Mucosa of rectum (tissue), 2 donors: ENCODE results near the gene CEACAM19.
"Not testable (repeated sequence)": the region's sequence is repeated elsewhere in the genome, so short reads cannot be mapped to it uniquely, and the experiment has no call there.

Source experiments
- H3K27ac ChIP-seq, 2 donors: one replicate each; pipeline ENCODE4 v1.7.0; 2013; ENCODE audit warnings: inconsistent platforms in 2 of 2, low read depth in 2 of 2, low read length in 2 of 2
- H3K27me3 ChIP-seq, 2 donors: one replicate each; pipeline ENCODE4 v1.7.0; 2013; ENCODE audit warnings: low read length in 2 of 2; ENCODE audit not compliant: control insufficient read depth in 2 of 2, insufficient read depth in 2 of 2
- H3K36me3 ChIP-seq, 2 donors: one replicate each; pipeline ENCODE4 v1.7.0; 2013; ENCODE audit warnings: low read length in 2 of 2; ENCODE audit not compliant: control insufficient read depth in 2 of 2, insufficient read depth in 2 of 2
- H3K4me1 ChIP-seq, 2 donors: one replicate each; pipeline ENCODE4 v1.7.0; 2013; ENCODE audit warnings: low read length in 2 of 2, mild to moderate bottlenecking in 1 of 2; ENCODE audit not compliant: control insufficient read depth in 2 of 2, insufficient read depth in 2 of 2
- H3K4me3 ChIP-seq, 2 donors: one replicate each; pipeline ENCODE4 v1.7.0; 2013; ENCODE audit warnings: low read length in 2 of 2
- H3K9ac ChIP-seq, 2 donors: one replicate each; pipeline ENCODE4 v1.7.0; 2013; ENCODE audit warnings: low read length in 2 of 2, low read depth in 1 of 2, mild to moderate bottlenecking in 1 of 2
- H3K9me3 ChIP-seq, 2 donors: one replicate each; pipeline ENCODE4 v1.7.0; 2013; ENCODE audit warnings: low read length in 2 of 2; ENCODE audit not compliant: control insufficient read depth in 2 of 2
- donor health status: healthy.
- donor health status: Normal muscosa, but diverticular disease.

CEACAM19 gene, protein sequence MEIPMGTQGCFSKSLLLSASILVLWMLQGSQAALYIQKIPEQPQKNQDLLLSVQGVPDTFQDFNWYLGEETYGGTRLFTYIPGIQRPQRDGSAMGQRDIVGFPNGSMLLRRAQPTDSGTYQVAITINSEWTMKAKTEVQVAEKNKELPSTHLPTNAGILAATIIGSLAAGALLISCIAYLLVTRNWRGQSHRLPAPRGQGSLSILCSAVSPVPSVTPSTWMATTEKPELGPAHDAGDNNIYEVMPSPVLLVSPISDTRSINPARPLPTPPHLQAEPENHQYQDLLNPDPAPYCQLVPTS

DNA sequence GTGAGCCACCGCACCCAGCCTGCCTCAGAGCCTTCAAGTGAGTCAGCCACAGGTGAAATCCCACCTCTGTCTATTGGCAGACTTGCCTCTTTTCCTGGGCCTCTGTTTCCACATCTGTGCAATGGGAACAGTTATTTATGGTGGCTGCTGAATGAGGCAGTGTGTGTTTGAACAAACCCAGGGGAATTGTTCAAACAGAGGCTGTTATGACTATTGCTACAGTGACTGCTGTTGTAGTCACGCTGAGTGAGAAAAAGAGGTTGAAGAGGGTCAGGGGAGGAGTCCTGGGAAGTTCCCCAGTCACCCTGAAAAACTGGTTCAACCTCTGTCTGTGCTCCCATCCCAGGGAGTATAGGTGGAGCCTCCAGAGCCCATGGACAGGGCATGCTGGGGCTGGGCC, at the start of gene CEACAM19:
Gene CEACAM19, plus strand, starts transcription at position 83 of the 400 bp plus-strand sequence. CDS start 450 bp downstream, outside the sequence.
- H3K4me3 ChIP-seq = no peak within 1 kb of the TSS
- H3K9me3 ChIP-seq = no peaks in the 10 kb centered on the region
- no peaks in the 10 kb centered on the region for H3K27me3 ChIP-seq
- no peak within 1 kb of the TSS for H3K27ac ChIP-seq
- no peak within 1 kb of the TSS for H3K9ac ChIP-seq
- H3K4me1 ChIP-seq = no peaks in the 10 kb centered on the region
- H3K36me3 ChIP-seq = no peaks in the 10 kb centered on the region

DNA sequence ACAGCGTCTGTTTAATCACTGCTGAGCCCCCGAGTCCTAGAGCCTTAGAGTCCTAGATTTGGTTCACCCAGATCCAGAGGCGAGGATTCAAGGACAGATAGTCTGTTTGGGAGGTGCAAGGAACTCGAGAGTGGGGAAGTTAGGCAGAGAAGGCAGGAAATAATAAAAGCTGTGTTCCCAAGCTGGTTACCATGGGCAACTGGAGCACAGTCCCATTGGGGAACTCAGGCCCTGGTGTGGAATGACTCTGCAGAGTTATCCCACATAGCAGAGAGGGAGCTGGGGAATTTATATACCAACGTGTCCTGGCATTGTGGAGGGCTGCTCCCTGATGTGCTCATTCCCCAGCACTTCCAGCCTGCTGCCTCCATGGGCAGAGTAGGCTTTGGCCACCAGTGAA, 48.2 kb upstream of the CEACAM19 start:
- Histone ChIP-seq H3K27me3 (no peaks in the 10 kb centered on the region), H3K9ac (no peak overlapping the region), H3K9me3 (no peaks in the 10 kb centered on the region), H3K4me3 (no peak overlapping the region), H3K36me3 (no peaks in the 10 kb centered on the region), H3K27ac (no peak overlapping the region), H3K4me1 (no peaks in the 10 kb centered on the region)

DNA sequence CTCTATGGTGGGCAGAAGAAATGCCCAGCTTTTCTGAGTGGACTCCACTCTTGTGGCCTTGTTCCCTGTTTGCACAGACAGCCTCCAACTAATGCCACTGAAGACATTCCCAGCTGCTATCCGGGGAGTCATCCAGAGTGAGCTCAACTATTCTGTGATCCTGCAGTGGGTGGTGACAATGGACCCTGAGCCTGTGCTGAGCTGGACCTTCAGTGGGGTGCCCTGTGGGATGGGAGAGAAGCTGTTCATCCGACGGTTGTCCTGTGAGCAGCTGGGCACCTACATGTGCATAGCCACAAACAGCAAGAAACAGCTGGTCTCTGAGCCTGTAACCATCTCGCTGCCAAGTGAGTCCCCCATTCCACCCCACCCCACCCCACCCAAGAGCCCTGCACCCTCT, 47.7 kb upstream of the CEACAM19 start:
- H3K9me3 ChIP-seq = no peaks in the 10 kb centered on the region
- no peaks in the 10 kb centered on the region for H3K4me1 ChIP-seq

DNA sequence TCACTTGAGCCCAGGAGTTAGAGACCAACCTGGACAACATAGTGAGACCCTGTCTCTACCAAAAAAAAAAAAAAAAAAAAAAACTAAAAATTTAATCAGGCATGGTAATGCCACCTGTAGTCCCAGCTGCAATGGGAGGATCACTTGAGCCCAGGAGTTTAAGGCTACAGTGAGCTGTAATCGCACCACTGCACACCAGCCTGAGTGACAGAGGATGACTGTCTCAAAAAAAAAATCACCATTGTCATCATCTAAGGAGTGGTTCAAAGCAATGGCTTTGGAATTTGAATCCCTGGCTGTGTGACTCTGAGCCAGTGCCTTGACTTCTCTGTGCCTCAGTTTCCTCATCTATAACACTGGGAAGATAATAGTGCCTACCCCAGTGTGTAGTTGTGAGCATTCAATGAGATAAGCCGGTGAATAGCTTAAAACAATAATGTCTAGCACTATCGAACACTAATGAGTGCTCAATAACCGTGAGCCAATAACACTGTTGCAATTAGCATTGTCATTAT, 46.4 kb upstream of the CEACAM19 start:
- Histone ChIP-seq H3K4me3 (no peak overlapping the region), H3K4me1 (no peaks in the 10 kb centered on the region), H3K9me3 (no peaks in the 10 kb centered on the region), H3K27ac (no peak overlapping the region), H3K27me3 (no peaks in the 10 kb centered on the region), H3K9ac (no peak overlapping the region), H3K36me3 (peaks cover 0 to 4% of the 10 kb centered on the region in 2 donors)

More for the DNA sequence above, 47.7 kb upstream of the CEACAM19 start:
- no peak overlapping the region for H3K27ac ChIP-seq
- no peak overlapping the region for H3K4me3 ChIP-seq
- no peaks in the 10 kb centered on the region for H3K36me3 ChIP-seq
- H3K9ac ChIP-seq = no peak overlapping the region
- no peaks in the 10 kb centered on the region for H3K27me3 ChIP-seq

DNA sequence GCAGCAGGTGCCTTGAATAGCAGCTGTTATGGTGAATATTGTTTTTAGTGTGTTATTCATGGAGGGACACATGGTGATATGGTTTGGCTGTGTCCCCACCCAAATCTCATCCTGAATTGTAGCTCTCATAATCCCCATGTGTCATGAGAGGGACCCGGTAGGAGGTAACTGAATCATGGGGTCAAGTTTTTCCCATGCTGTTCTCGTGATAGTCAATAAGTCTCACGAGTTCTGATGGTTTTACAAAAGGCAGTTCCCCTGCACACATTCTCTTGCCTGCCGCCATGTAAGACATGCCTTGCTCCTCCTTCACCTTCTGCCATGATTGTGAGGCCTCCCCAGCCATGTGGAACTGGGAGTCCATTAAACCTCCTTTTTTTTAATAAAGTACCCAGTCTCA, 45.6 kb upstream of the CEACAM19 start:
- H3K27ac ChIP-seq, H3K9me3 ChIP-seq, H3K27me3 ChIP-seq, H3K4me3 ChIP-seq, H3K9ac ChIP-seq, H3K4me1 ChIP-seq, H3K36me3 ChIP-seq: not testable (repeated sequence)

DNA sequence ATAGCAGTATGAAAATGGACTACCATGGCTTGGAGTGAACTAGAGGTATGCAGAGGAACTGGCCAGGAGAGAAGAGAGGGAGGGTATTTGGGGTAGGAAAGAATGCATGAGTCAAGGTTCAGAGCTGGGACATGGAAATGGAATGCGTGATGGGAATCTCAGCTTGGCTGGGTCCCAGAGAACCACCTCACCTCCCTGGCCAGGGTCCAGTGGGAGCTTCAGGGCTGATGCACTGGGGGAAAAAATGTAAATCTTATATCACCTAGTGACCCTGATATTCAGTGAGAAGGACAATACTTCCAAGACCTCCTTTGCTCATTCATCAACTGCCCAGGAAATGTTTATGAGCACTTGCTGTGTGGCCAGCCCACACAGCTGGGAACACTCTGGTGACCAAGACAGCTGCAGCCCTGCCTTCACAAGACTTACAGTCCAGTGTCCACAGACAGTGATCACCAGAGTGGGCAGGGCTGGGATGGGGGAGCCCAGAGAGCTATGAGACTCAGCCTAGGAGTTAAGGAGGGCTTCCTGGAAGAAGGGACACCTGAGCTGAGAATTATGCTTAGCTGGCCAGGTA, 45.1 kb upstream of the CEACAM19 start:
- Histone ChIP-seq H3K36me3 (peaks cover 4 to 6% of the 10 kb centered on the region in 2 donors), H3K9ac (no peak overlapping the region), H3K27me3 (no peaks in the 10 kb centered on the region), H3K4me3 (no peak overlapping the region), H3K4me1 (no peaks in the 10 kb centered on the region), H3K9me3 (no peaks in the 10 kb centered on the region), H3K27ac (no peak overlapping the region)

DNA sequence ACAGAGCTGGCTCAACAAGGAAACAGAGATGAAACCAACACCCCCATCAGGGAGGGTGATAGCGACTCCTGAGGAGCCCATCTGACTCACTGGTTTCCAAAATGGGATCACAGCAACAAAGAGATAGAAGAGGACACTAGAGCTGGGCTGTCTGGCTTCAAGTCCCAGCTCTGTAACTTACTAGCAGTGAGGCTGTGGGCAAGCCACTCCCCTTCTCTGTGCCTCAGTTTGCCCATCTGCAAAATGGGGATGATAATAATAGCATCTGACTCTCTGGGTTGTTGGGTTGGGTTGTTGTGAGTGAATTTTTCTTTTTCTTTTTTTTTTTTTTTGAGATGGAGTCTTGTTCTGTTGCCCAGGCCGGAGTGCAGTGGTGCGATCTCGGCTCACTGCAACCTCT, 43.7 kb upstream of the CEACAM19 start:
- no peak overlapping the region for H3K4me3 ChIP-seq
- no peak overlapping the region for H3K27ac ChIP-seq
- no peak overlapping the region for H3K9ac ChIP-seq
- no peaks in the 10 kb centered on the region for H3K9me3 ChIP-seq
- no peaks in the 10 kb centered on the region for H3K4me1 ChIP-seq
- H3K27me3 ChIP-seq = no peaks in the 10 kb centered on the region
- peaks cover 4 to 6% of the 10 kb centered on the region in 2 donors for H3K36me3 ChIP-seq

DNA sequence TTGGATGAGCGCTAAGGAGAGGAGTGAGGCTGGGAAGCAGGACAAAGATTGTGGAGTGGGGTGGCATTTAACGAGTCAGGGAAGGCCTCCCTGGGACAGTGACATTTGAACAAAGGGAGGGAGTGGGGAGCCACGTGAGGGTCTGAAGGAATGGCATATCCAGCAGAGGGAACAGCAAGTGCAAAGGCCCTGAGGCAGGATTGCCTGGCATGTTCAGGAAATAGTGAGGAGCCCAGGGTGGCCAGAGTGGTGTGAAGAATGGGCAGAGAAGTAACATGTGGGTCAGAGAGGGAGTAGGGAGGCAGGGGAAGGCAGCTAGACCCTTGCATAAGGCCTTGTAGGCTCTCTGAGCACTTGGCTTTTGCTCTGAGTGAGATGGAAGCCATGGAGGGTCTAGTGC, 42.5 kb upstream of the CEACAM19 start:
- Histone ChIP-seq H3K9me3 (no peaks in the 10 kb centered on the region), H3K4me3 (no peak overlapping the region), H3K27me3 (no peaks in the 10 kb centered on the region), H3K36me3 (peaks cover 4 to 6% of the 10 kb centered on the region in 2 donors), H3K4me1 (no peaks in the 10 kb centered on the region), H3K9ac (no peak overlapping the region), H3K27ac (no peak overlapping the region)

DNA sequence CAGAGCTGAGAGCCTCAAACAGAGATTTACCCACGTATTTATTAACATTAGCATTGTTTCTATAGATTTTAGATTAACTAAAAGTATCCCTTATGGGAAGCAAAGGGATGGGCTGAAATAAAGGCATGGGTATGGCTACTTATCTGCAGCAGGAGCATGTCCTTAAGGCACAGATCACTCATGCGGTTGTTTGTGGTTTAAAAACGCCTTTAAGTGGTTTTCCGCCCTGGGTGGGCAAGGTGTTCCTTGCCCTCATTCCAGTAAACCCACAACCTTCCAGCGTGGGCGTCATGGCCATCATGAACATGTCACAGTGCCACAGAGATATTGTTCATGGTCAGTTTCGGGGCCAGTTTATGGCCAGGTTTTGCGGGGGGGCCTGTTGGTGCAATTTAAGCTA, 39.7 kb upstream of the CEACAM19 start:
- not testable (repeated sequence) for H3K27me3 ChIP-seq, H3K27ac ChIP-seq, H3K4me3 ChIP-seq, H3K4me1 ChIP-seq, H3K9ac ChIP-seq, H3K36me3 ChIP-seq, H3K9me3 ChIP-seq

DNA sequence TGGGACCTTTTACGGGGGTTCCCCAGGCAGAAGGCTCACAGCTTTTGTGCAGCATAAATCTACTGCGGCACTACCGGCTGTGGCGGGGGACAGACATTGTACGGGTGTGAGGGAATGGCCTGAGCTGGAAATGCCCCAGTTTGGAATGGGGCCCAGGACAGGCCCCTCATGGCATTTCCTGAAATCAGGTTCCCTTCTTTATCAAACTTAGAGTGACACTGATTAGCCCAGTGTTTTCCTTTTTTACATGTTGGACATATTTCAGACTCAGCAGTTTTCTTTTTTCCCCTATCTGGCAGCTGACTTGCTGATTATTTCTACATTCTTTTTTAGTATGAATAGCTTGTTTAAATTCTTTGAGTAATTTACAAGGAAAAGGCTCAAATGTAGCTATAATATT, 37.2 kb upstream of the CEACAM19 start:
- peaks cover 16 to 25% of the 10 kb centered on the region in 2 donors for H3K4me1 ChIP-seq
- not testable (repeated sequence) for H3K4me3 ChIP-seq, H3K27me3 ChIP-seq, H3K27ac ChIP-seq, H3K9ac ChIP-seq, H3K36me3 ChIP-seq, H3K9me3 ChIP-seq
